ENCODE data around the gene RNF148. TPM values are rescaled to one million over a fixed set of nuclear protein-coding genes. Genes with fewer than 3 reads are reported as not detected.
"Not testable (repeated sequence)": the region's sequence is repeated elsewhere in the genome, so short reads cannot be mapped to it uniquely, and the experiment has no call there.

Gene RNF148
- total RNA-seq, 2 experiments from 2014 or later, result not detected

DNA sequence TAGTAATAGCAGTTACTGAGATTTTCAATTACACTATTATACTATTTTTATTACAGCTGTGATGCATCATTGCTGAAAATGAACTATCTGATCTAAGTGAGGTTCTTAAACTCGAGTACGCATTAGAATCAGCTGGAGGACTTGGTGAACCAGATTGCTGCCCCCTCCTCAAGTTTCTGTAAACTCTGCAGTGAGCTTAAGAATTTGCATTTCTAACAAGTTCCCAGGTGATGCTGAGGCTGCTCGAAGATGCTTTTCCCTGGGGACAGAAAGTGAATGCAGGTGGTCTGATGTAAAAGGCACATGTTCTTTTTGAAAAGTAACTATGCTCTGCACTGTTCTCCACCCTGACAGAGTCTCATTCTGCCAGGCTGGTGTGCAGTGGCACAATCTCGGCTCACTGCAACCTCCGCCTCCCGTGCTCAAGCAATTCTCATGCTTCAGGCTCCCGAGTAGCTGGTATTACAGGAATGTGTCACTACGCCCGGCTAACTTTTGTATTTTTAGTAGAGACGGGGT is 16.3 kb downstream of the RNF148 start:
- no peaks in the 10 kb centered on the region for H3K4me1 Mint-ChIP-seq (ENCODE audit: low read depth)
- ChIA-PET CTCF (interaction anchor here (1.2 kb wide), 1 partner anchor 9 kb away, joined by 3 read pairs; no protein-coding TSS in a partner anchor), POLR2A (no interaction called here)
- DNase-seq (no peak), ATAC-seq (no peak)
- no peak overlapping the region for H3K27ac Mint-ChIP-seq
- TF ChIP-seq, protein P1, sequence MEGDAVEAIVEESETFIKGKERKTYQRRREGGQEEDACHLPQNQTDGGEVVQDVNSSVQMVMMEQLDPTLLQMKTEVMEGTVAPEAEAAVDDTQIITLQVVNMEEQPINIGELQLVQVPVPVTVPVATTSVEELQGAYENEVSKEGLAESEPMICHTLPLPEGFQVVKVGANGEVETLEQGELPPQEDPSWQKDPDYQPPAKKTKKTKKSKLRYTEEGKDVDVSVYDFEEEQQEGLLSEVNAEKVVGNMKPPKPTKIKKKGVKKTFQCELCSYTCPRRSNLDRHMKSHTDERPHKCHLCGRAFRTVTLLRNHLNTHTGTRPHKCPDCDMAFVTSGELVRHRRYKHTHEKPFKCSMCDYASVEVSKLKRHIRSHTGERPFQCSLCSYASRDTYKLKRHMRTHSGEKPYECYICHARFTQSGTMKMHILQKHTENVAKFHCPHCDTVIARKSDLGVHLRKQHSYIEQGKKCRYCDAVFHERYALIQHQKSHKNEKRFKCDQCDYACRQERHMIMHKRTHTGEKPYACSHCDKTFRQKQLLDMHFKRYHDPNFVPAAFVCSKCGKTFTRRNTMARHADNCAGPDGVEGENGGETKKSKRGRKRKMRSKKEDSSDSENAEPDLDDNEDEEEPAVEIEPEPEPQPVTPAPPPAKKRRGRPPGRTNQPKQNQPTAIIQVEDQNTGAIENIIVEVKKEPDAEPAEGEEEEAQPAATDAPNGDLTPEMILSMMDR (IDR thresholded peaks at IDR 0.05), result no peak
- intact Hi-C loops (cut with micrococcal nuclease), result no loop called here
- no peaks in the 10 kb centered on the region for H3K36me3 Mint-ChIP-seq (ENCODE audit: low read depth)
- no peaks in the 10 kb centered on the region for H3K9me3 Mint-ChIP-seq
- H3K27me3 Mint-ChIP-seq, result no peaks in the 10 kb centered on the region
- no peak overlapping the region for H3K4me3 Mint-ChIP-seq

DNA sequence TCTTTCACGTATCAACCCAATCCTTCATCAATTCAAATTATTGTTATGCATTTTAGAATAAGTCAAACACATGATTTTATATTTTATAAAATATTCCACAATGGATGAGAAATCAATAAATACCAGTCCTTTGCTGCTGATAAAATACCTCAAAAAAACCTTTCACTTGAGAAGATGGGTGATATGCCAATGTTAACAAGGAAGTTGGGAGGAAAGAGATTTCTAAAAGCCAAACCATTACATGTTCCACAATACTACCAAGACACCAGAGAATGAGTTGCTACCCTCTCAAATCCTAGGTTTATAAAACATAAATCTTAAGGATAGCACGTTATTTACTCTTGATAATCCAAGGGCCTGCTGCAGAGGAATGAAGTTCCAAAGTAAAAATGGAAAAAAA is 18.2 kb downstream of the RNF148 start:
- Mint-ChIP-seq H3K9me3 (no peaks in the 10 kb centered on the region), H3K27ac (no peak overlapping the region), H3K4me3 (no peak overlapping the region), H3K27me3 (no peaks in the 10 kb centered on the region), H3K4me1 (ENCODE audit: low read depth) (no peaks in the 10 kb centered on the region), H3K36me3 (ENCODE audit: low read depth) (no peaks in the 10 kb centered on the region)
- intact Hi-C loops (cut with micrococcal nuclease), result no loop called here
- ChIA-PET CTCF (no interaction called here), POLR2A (no interaction called here)
- TF ChIP-seq, protein P1 (IDR thresholded peaks at IDR 0.05), result no peak
- ATAC-seq (no peak), DNase-seq (no peak)

DNA sequence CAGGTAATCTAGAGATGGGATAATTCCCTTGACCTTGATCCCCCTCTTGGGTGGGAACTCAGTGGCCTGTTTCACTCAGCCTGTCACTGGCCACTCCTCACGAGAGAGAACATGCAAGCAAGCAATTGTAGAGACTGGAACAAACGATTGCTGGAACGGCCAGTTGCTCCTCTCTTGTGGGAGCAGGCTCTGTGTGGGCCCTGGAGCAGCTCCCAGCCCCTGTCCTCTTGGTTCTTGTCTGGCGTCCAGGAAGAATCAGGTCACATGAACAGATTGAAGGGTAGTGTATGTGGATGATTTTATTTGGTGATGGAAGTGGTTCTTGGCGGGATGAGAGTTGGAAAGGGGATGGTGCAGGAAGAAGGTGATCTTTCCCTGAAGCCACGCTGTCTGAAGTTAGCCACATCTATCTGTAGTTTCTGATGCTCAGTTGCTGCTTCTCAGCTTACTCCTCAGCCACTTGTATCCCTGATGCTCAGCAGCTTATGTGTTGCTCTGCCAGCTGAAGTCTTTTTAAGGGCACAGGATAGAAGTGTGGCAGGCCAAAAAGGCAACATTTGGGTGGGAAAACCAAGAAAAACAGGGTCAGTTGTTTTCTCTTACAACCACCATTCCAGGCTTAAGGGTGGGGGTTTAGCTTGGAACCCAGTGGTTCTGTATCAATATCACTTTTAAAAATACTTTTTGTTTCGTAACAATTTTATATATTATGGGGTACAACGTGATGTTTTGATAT is 19.7 kb downstream of the RNF148 start:
- no peak for DNase-seq
- no peaks in the 10 kb centered on the region for H3K36me3 Mint-ChIP-seq (ENCODE audit: low read depth)
- intact Hi-C loops (cut with micrococcal nuclease), result no loop called here
- CTCF ChIA-PET, result no interaction called here
- TF ChIP-seq, protein P1 (IDR thresholded peaks at IDR 0.05), result no peak
- H3K9me3 Mint-ChIP-seq, result no peaks in the 10 kb centered on the region
- H3K27me3 Mint-ChIP-seq, result no peaks in the 10 kb centered on the region
- POLR2A ChIA-PET, result no interaction called here
- no peaks in the 10 kb centered on the region for H3K4me1 Mint-ChIP-seq (ENCODE audit: low read depth)
- ATAC-seq, result no peak
- H3K4me3 Mint-ChIP-seq, result no peak overlapping the region
- no peak overlapping the region for H3K27ac Mint-ChIP-seq

DNA sequence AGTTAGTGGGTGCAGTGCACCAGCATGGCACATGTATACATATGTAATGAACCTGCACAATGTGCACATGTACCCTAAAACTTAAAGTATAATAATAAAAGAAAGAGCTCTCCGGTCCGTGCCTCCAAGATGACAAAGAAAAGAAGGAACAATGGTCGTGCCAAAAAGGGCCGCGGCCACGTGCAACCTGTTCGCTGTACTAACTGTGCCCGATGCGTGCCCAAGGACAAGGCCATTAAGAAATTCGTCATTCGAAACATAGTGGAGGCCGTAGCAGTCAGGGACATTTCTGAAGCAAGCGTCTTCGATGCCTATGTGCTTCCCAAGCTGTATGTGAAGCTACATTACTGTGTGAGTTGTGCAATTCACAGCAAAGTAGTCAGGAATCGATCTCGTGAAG is 21.5 kb downstream of the RNF148 start:
- H3K27me3 Mint-ChIP-seq; CTCF ChIA-PET; H3K4me3 Mint-ChIP-seq; ATAC-seq; H3K4me1 Mint-ChIP-seq (ENCODE audit: low read depth); POLR2A ChIA-PET; H3K36me3 Mint-ChIP-seq (ENCODE audit: low read depth); H3K9me3 Mint-ChIP-seq; intact Hi-C loops (cut with micrococcal nuclease); DNase-seq; H3K27ac Mint-ChIP-seq: not testable (repeated sequence)

DNA sequence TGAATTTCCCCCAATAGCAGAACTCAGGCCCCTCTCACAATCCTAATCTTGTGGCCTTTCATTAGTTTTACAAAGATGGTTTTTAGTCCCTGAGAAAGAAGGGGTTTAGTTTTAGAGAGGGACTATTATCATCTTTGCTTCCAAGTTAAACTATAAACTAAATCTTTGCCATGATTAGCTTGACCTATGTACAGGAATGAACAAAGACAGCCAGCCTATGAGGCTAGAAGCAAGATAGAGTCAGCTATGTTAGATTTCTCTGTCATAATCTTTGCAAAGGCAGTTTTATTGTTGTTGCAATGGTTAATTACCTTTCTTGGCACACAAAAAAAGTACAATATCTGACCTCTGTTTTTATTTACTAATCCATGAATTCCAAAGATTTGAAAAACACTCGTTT is 22.9 kb downstream of the RNF148 start:
- intact Hi-C loops (cut with micrococcal nuclease), result no loop called here
- Mint-ChIP-seq H3K36me3 (ENCODE audit: low read depth) (no peaks in the 10 kb centered on the region), H3K4me3 (no peak overlapping the region), H3K27ac (no peak overlapping the region), H3K4me1 (ENCODE audit: low read depth) (no peaks in the 10 kb centered on the region), H3K9me3 (no peaks in the 10 kb centered on the region), H3K27me3 (no peaks in the 10 kb centered on the region)
- POLR2A ChIA-PET, result no interaction called here
- TF ChIP-seq, protein P1 (IDR thresholded peaks at IDR 0.05), result no peak
- CTCF ChIA-PET, result no interaction called here
- ATAC-seq, result no peak
- DNase-seq, result no peak

DNA sequence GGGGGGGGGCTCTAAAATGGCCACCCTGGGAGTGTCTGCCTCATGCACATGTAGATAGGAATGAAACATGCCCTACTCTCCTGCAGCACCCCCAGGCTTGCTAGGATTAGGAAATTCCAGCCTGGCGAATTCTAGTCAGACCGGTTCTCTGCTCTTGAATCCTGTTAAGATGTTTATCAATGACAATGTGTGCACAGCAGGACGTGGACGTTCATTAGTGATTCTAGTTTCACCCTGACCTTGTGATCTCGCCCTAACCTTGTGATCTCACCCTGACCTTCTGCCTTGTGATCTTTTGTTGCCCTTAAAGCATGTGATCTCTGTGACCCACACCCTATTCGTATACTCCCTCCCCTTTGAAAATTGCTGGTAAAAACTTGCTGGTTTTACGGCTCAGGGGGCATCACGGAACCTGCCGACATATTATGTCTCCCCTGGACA is 23.4 kb downstream of the RNF148 start:
- H3K4me1 Mint-ChIP-seq (ENCODE audit: low read depth); POLR2A ChIA-PET; H3K27ac Mint-ChIP-seq; H3K27me3 Mint-ChIP-seq; H3K4me3 Mint-ChIP-seq; H3K36me3 Mint-ChIP-seq (ENCODE audit: low read depth); DNase-seq; intact Hi-C loops (cut with micrococcal nuclease); ATAC-seq; CTCF ChIA-PET; H3K9me3 Mint-ChIP-seq: not testable (repeated sequence)
